GM23338 (cell line): Measurements from ENCODE around the gene LRRC4. TPM values are rescaled to one million over a fixed set of nuclear protein-coding genes. Genes with fewer than 3 reads are reported as not detected.

Experiments used
- ATAC-seq: fragments of 200-7000 bp; cut with Tn5 transposase; 3 replicates; pipeline ENCODE4 v1.9.1; 2020
- DNase-seq: peaks from one replicate; pipeline ENCODE4 v3.0.0-alpha.2; 2015; ENCODE audit warnings: low spot score
- H2AFZ ChIP-seq: fragments of 200-600 bp; sonication (generic); 2 replicates; pipeline ENCODE4 v1.8.0; 2016; ENCODE audit warnings: antibody characterized with exemption, mild to moderate bottlenecking, moderate library complexity
- H3F3A ChIP-seq: fragments of 200-600 bp; sonication (generic); replicated peaks from 2 replicates; pipeline ENCODE4 v1.8.0; 2017; ENCODE audit warnings: antibody characterized with exemption, mixed run types, low read depth
- H3K27ac ChIP-seq: fragments of 200-600 bp; sonication (generic); 2 replicates; pipeline ENCODE4 v1.6.1; 2016; ENCODE audit warnings: low read depth
- H3K27me3 ChIP-seq: fragments of 200-600 bp; sonication (generic); 2 replicates; pipeline ENCODE4 v1.8.0; 2016; ENCODE audit warnings: mild to moderate bottlenecking, mixed run types, moderate library complexity; ENCODE audit not compliant: insufficient read depth
- H3K36me3 ChIP-seq: fragments of 200-600 bp; sonication (generic); 2 replicates; pipeline ENCODE4 v1.8.0; 2016; ENCODE audit warnings: mild to moderate bottlenecking; ENCODE audit not compliant: insufficient read depth
- H3K4me1 ChIP-seq: fragments of 200-600 bp; sonication (generic); 2 replicates; pipeline ENCODE4 v1.8.0; 2016; ENCODE audit warnings: mild to moderate bottlenecking, moderate library complexity; ENCODE audit not compliant: insufficient read depth
- H3K4me2 ChIP-seq: fragments of 200-600 bp; sonication (generic); 2 replicates; pipeline ENCODE4 v1.7.1; 2017; ENCODE audit warnings: mixed run types
- H3K4me3 ChIP-seq: fragments of 200-600 bp; sonication (generic); 2 replicates; pipeline ENCODE4 v1.6.1; 2016; ENCODE audit warnings: mixed run types
- H3K79me2 ChIP-seq: fragments of 200-600 bp; sonication (generic); replicated peaks from 2 replicates; pipeline ENCODE4 v1.8.0; 2017; ENCODE audit warnings: mild to moderate bottlenecking; ENCODE audit not compliant: insufficient read depth
- H3K9me2 ChIP-seq: fragments of 200-600 bp; sonication (generic); 2 replicates; pipeline ENCODE4 v1.8.0; 2017; ENCODE audit not compliant: insufficient read depth
- H4K20me1 ChIP-seq: fragments of 200-600 bp; sonication (generic); replicated peaks from 2 replicates; pipeline ENCODE4 v1.8.0; 2017; ENCODE audit warnings: mild to moderate bottlenecking; ENCODE audit not compliant: insufficient read depth
- H3K27ac Mint-ChIP-seq: 2 replicates; pipeline ENCODE4 v1.8.0; 2020; ENCODE audit warnings: inconsistent platforms, mild to moderate bottlenecking, moderate library complexity, mixed read lengths
- H3K27me3 Mint-ChIP-seq: 3 replicates; pipeline ENCODE4 v1.8.0; 2022; ENCODE audit warnings: low read depth, mild to moderate bottlenecking, moderate library complexity, mixed read lengths, inconsistent platforms; ENCODE audit not compliant: insufficient read depth, poor library complexity
- H3K36me3 Mint-ChIP-seq: 3 replicates; pipeline ENCODE4 v1.8.0; 2021; ENCODE audit warnings: low read depth, mild to moderate bottlenecking, inconsistent platforms, moderate library complexity, mixed read lengths
- H3K4me1 Mint-ChIP-seq: 3 replicates; pipeline ENCODE4 v1.8.0; 2020; ENCODE audit warnings: mild to moderate bottlenecking, inconsistent platforms, mixed read lengths
- H3K4me3 Mint-ChIP-seq: 3 replicates; pipeline ENCODE4 v1.8.0; 2021; ENCODE audit warnings: moderate library complexity, mild to moderate bottlenecking, inconsistent platforms, mixed read lengths
- H3K9me3 Mint-ChIP-seq: 3 replicates; pipeline ENCODE4 v1.8.0; 2020; ENCODE audit warnings: moderate library complexity, mild to moderate bottlenecking, inconsistent platforms, mixed read lengths
- CREB1 ChIP-seq: fragments of 250-450 bp; sonication (Bioruptor Pico); IDR thresholded peaks from 2 replicates; pipeline ENCODE4 v1.5.0; 2020; ENCODE audit warnings: low read depth, mild to moderate bottlenecking, moderate library complexity
- CTCF ChIP-seq, 2 experiments: fragments of 200-600 bp in 1 of 2; sonication (generic) in 1 of 2; conservative IDR thresholded peaks; 2 replicates each; pipeline versions ENCODE4 v1.5.1 to v1.6.1; 2016 to 2017; ENCODE audit warnings: antibody characterized with exemption in 2 of 2, low read depth in 2 of 2, mild to moderate bottlenecking in 2 of 2, moderate library complexity in 1 of 2
- ETS1 ChIP-seq: IDR thresholded peaks from 2 replicates; pipeline ENCODE4 v1.6.1; 2016; ENCODE audit warnings: antibody characterized with exemption
- EZH2 ChIP-seq: fragments of 200-600 bp; sonication (generic); IDR thresholded peaks from one replicate; pipeline ENCODE4 v1.8.0; 2017; ENCODE audit warnings: antibody characterized with exemption, mild to moderate bottlenecking, low read depth; ENCODE audit not compliant: unreplicated experiment
- EZH2phosphoT487 ChIP-seq: fragments of 200-600 bp; sonication (generic); IDR thresholded peaks from one replicate; pipeline ENCODE4 v1.8.1; 2018; ENCODE audit warnings: antibody characterized with exemption; ENCODE audit not compliant: unreplicated experiment
- JUNB ChIP-seq: IDR thresholded peaks from one replicate; pipeline ENCODE4 v1.6.1; 2016; ENCODE audit warnings: antibody characterized with exemption; ENCODE audit not compliant: unreplicated experiment
- NANOG ChIP-seq: IDR thresholded peaks from 2 replicates; pipeline ENCODE4 v1.6.1; 2016; ENCODE audit warnings: antibody characterized with exemption, borderline replicate concordance
- POLR2AphosphoS5 ChIP-seq: IDR thresholded peaks from 2 replicates; pipeline ENCODE4 v1.6.1; 2016; ENCODE audit warnings: antibody characterized with exemption, low read depth
- REST ChIP-seq: IDR thresholded peaks from one replicate; pipeline ENCODE4 v1.6.1; 2018; ENCODE audit warnings: antibody characterized with exemption; ENCODE audit not compliant: unreplicated experiment
- STAT1 ChIP-seq: IDR thresholded peaks from one replicate; pipeline ENCODE4 v1.6.1; 2016; ENCODE audit warnings: antibody characterized with exemption; ENCODE audit not compliant: unreplicated experiment
- ZNF114 ChIP-seq: fragments of 250-450 bp; sonication (Bioruptor Pico); IDR thresholded peaks from 2 replicates; pipeline ENCODE4 v1.5.0; 2020; ENCODE audit warnings: mild to moderate bottlenecking, moderate library complexity
- ZNF331 ChIP-seq: fragments of 250-450 bp; sonication (Bioruptor Pico); IDR thresholded peaks from 2 replicates; pipeline ENCODE4 v1.5.0; 2020; ENCODE audit warnings: low read depth, mild to moderate bottlenecking, moderate library complexity
- polyA plus RNA-seq: library from polyadenylated mRNA; unstranded; fragments of >200 nt; fragmentation: Nextera tagmentation; extraction: Ambion mirVana; gene quantifications from 2 replicates; pipeline ENCODE4 v1.2.1, GENCODE V29; 2016
- total RNA-seq: library from RNA; depleted of rRNA; stranded (reverse); fragments of >200 nt; shearing (Covaris generic); gene quantifications from 2 replicates; pipeline ENCODE4 v1.2.3, GENCODE V29; 2014
- TF ChIP-seq, protein P1 (sequence below): fragments of 250-450 bp; sonication (Bioruptor Pico); IDR thresholded peaks from 2 replicates; pipeline ENCODE4 v1.5.0; 2020; ENCODE audit warnings: mild to moderate bottlenecking, moderate library complexity

The LRRC4 gene
- total and polyA plus RNA-seq, 2 experiments from 2014 or later, result 1.9 to 5.2 TPM

- TF ChIP-seq, protein P1, sequence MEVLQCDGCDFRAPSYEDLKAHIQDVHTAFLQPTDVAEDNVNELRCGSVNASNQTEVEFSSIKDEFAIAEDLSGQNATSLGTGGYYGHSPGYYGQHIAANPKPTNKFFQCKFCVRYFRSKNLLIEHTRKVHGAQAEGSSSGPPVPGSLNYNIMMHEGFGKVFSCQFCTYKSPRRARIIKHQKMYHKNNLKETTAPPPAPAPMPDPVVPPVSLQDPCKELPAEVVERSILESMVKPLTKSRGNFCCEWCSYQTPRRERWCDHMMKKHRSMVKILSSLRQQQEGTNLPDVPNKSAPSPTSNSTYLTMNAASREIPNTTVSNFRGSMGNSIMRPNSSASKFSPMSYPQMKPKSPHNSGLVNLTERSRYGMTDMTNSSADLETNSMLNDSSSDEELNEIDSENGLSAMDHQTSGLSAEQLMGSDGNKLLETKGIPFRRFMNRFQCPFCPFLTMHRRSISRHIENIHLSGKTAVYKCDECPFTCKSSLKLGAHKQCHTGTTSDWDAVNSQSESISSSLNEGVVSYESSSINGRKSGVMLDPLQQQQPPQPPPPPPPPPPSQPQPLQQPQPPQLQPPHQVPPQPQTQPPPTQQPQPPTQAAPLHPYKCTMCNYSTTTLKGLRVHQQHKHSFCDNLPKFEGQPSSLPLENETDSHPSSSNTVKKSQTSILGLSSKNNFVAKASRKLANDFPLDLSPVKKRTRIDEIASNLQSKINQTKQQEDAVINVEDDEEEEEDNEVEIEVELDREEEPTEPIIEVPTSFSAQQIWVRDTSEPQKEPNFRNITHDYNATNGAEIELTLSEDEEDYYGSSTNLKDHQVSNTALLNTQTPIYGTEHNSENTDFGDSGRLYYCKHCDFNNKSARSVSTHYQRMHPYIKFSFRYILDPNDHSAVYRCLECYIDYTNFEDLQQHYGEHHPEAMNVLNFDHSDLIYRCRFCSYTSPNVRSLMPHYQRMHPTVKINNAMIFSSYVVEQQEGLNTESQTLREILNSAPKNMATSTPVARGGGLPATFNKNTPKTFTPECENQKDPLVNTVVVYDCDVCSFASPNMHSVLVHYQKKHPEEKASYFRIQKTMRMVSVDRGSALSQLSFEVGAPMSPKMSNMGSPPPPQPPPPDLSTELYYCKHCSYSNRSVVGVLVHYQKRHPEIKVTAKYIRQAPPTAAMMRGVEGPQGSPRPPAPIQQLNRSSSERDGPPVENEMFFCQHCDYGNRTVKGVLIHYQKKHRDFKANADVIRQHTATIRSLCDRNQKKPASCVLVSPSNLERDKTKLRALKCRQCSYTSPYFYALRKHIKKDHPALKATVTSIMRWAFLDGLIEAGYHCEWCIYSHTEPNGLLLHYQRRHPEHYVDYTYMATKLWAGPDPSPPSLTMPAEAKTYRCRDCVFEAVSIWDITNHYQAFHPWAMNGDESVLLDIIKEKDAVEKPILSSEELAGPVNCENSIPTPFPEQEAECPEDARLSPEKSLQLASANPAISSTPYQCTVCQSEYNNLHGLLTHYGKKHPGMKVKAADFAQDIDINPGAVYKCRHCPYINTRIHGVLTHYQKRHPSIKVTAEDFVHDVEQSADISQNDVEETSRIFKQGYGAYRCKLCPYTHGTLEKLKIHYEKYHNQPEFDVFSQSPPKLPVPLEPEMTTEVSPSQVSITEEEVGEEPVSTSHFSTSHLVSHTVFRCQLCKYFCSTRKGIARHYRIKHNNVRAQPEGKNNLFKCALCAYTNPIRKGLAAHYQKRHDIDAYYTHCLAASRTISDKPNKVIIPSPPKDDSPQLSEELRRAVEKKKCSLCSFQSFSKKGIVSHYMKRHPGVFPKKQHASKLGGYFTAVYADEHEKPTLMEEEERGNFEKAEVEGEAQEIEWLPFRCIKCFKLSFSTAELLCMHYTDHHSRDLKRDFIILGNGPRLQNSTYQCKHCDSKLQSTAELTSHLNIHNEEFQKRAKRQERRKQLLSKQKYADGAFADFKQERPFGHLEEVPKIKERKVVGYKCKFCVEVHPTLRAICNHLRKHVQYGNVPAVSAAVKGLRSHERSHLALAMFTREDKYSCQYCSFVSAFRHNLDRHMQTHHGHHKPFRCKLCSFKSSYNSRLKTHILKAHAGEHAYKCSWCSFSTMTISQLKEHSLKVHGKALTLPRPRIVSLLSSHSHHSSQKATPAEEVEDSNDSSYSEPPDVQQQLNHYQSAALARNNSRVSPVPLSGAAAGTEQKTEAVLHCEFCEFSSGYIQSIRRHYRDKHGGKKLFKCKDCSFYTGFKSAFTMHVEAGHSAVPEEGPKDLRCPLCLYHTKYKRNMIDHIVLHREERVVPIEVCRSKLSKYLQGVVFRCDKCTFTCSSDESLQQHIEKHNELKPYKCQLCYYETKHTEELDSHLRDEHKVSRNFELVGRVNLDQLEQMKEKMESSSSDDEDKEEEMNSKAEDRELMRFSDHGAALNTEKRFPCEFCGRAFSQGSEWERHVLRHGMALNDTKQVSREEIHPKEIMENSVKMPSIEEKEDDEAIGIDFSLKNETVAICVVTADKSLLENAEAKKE, result no peak
- TF ChIP-seq EZH2phosphoT487, result no peak
- no peak for TF ChIP-seq CTCF (conservative IDR thresholded peaks at IDR 0.05; ENCODE audit: low read depth in 2 of 2)
- TF ChIP-seq EZH2, result no peak
- no peak for TF ChIP-seq JUNB
- TF ChIP-seq CREB1 (CRISPR knock-in tag), result no peak
- TF ChIP-seq POLR2AphosphoS5, result no peak
- no peak for TF ChIP-seq ZNF114
- no peak for TF ChIP-seq ZNF331 (CRISPR knock-in tag)
- no peak for TF ChIP-seq REST
- TF ChIP-seq NANOG, result no peak
- TF ChIP-seq ETS1, result no peak
- no peak for TF ChIP-seq STAT1
- H3K4me1 Mint-ChIP-seq, result peaks cover 19% of the 10 kb centered on the region; the same call in 2 of the 3 replicates
- H3K4me3 Mint-ChIP-seq, result no peak overlapping the region
- Histone ChIP-seq H3K36me3 (no peaks in the 10 kb centered on the region), H3K4me2 (no peak overlapping the region), H2AFZ (no peak overlapping the region), H3F3A (no peaks in the 10 kb centered on the region), H4K20me1 (peaks cover 25% of the 10 kb centered on the region), H3K4me1 (no peaks in the 10 kb centered on the region), H3K9me2 (no peaks in the 10 kb centered on the region), H3K4me3 (no peak overlapping the region), H3K27me3 (no peaks in the 10 kb centered on the region), H3K79me2 (no peaks in the 10 kb centered on the region), H3K27ac (no peak overlapping the region)
- H3K9me3 Mint-ChIP-seq, result no peaks in the 10 kb centered on the region
- H3K36me3 Mint-ChIP-seq, result no peaks in the 10 kb centered on the region
- no peak overlapping the region for H3K27ac Mint-ChIP-seq
- DNase-seq, result no peak
- no peak for ATAC-seq
- peaks cover 5% of the 10 kb centered on the region for H3K27me3 Mint-ChIP-seq
Measured at GRCh38 chr7:128040205-128040604, 9.0 kb upstream of the LRRC4 start.
